ENCODE results near the gene NAA15.

Gene NAA15

DNA sequence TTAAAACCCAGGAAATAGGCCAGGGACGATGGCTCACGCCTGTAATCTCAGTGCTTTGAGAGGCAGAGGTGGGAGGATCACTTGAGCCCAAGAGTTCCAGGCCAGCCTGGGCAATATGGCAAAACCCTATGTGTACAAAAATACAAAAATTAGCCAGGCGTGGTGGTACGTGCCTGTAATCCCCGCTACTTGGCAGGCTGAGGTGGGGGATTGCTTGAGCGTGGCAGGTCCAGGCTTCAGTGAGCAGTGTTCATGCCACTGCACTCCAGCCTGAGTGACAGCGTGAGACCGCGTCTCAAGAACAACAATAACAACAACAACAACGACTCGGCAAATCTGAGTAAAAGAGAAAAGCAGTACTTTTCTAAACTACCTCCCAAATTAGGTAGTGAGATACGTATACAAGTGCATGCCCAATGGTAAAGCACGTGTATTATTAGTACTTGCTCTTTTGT is 13.9 kb downstream of the NAA15 start:
- H3K4me2 ChIP-seq (ENCODE audit: low read length) = peak overlapping the region; percentile 46; the same call in 1 of the 2 replicates

DNA sequence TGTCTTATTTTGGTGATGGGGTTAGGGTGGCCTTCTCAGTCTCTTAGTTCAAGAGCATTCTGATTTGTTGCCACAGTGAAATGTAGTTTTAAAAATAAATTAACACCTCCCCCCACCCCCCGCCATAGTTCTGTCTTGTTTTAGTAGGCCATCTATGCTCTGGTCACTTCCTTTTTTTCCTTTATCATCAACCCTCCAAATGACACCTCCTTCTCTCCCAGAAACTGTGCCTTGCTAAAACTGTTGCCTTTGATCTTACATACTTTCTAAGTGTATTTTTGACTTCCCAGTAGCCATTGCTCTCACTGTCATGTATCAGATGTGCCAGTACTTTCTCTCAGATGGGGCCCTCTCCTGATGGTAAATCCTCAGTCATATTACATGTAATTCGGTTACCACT is 15.4 kb downstream of the NAA15 start:
- Histone ChIP-seq H3K79me2 (ENCODE audit: insufficient read depth, low read length) (peaks cover 100% of the 10 kb centered on the region), H3K27ac (ENCODE audit: low read depth, low read length, poor library complexity, severe bottlenecking) (no peak overlapping the region), H3K9ac (ENCODE audit: low read length) (no peak overlapping the region), H3K4me2 (ENCODE audit: low read length) (no peak overlapping the region), H3F3A (ENCODE audit: insufficient read depth, low read length) (peaks cover 11% of the 10 kb centered on the region), H3K9me2 (ENCODE audit: low read depth, low read length) (no peaks in the 10 kb centered on the region), H3K36me3 (ENCODE audit: insufficient read depth, low read length) (peaks cover 66% of the 10 kb centered on the region), H4K20me1 (ENCODE audit: insufficient read depth, low read length) (no peaks in the 10 kb centered on the region), H3K9me3 (ENCODE audit: low read length) (peaks cover 11% of the 10 kb centered on the region), H3K27me3 (ENCODE audit: insufficient read depth, low read length) (no peaks in the 10 kb centered on the region), H3K4me1 (ENCODE audit: insufficient read depth, low read length, severe bottlenecking) (peaks cover 45% of the 10 kb centered on the region), H2AFZ (ENCODE audit: low read length) (no peak overlapping the region), H3K4me3 (ENCODE audit: low read depth, low read length, poor library complexity, severe bottlenecking) (no peak overlapping the region)
- TF ChIP-seq, protein P1, sequence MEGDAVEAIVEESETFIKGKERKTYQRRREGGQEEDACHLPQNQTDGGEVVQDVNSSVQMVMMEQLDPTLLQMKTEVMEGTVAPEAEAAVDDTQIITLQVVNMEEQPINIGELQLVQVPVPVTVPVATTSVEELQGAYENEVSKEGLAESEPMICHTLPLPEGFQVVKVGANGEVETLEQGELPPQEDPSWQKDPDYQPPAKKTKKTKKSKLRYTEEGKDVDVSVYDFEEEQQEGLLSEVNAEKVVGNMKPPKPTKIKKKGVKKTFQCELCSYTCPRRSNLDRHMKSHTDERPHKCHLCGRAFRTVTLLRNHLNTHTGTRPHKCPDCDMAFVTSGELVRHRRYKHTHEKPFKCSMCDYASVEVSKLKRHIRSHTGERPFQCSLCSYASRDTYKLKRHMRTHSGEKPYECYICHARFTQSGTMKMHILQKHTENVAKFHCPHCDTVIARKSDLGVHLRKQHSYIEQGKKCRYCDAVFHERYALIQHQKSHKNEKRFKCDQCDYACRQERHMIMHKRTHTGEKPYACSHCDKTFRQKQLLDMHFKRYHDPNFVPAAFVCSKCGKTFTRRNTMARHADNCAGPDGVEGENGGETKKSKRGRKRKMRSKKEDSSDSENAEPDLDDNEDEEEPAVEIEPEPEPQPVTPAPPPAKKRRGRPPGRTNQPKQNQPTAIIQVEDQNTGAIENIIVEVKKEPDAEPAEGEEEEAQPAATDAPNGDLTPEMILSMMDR (IDR thresholded peaks at IDR 0.05; ENCODE audit: low read length) = no peak

More for the DNA sequence above, 13.9 kb downstream of the NAA15 start:
- TF ChIP-seq EZH2 (IDR thresholded peaks at IDR 0.05; ENCODE audit: borderline replicate concordance, low read length) = no peak
- TF ChIP-seq, protein P1 (IDR thresholded peaks at IDR 0.05; ENCODE audit: low read length) = no peak
- peaks cover 15% of the 10 kb centered on the region for H3F3A ChIP-seq (ENCODE audit: insufficient read depth, low read length)
- H3K9me2 ChIP-seq (ENCODE audit: low read depth, low read length) = no peaks in the 10 kb centered on the region
- H3K36me3 ChIP-seq (ENCODE audit: insufficient read depth, low read length) = peaks cover 57% of the 10 kb centered on the region
- H3K4me1 ChIP-seq (ENCODE audit: insufficient read depth, low read length, severe bottlenecking) = peaks cover 58% of the 10 kb centered on the region
- peak overlapping the region; percentile 32 for H3K4me3 ChIP-seq (ENCODE audit: low read depth, low read length, poor library complexity, severe bottlenecking)
- no peak overlapping the region for H2AFZ ChIP-seq (ENCODE audit: low read length)
- peaks cover 100% of the 10 kb centered on the region for H3K79me2 ChIP-seq (ENCODE audit: insufficient read depth, low read length)
- peaks cover 11% of the 10 kb centered on the region for H3K9me3 ChIP-seq (ENCODE audit: low read length)
- no peak overlapping the region; the same call in 1 of the 2 replicates for H3K9ac ChIP-seq (ENCODE audit: low read length)
- H3K27ac ChIP-seq (ENCODE audit: low read depth, low read length, poor library complexity, severe bottlenecking) = peak overlapping the region; percentile 89
- H3K27me3 ChIP-seq (ENCODE audit: insufficient read depth, low read length) = no peaks in the 10 kb centered on the region
- no peaks in the 10 kb centered on the region for H4K20me1 ChIP-seq (ENCODE audit: insufficient read depth, low read length)

DNA sequence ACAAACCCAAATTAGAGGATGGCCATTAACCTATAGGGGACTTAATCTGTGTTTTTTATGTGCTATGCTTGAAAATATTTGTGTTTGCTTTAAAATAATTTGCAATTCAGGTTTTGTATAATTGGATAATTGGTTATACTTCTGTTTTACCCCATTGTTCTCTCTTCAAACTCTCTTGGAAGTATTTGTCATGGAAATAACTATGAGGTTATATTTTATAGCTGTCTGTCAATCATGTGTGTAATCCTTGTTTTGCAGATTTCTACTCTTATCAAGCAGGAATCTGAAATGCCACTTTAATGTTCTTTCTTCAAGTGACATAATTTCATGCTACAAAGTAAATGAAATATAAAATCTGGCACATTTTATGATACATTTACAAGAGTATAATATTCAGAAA is 16.3 kb downstream of the NAA15 start:
- Histone ChIP-seq H3K4me3 (ENCODE audit: low read depth, low read length, poor library complexity, severe bottlenecking) (no peak overlapping the region), H3K9ac (ENCODE audit: low read length) (no peak overlapping the region), H3K27ac (ENCODE audit: low read depth, low read length, poor library complexity, severe bottlenecking) (no peak overlapping the region), H3K79me2 (ENCODE audit: insufficient read depth, low read length) (peaks cover 100% of the 10 kb centered on the region), H2AFZ (ENCODE audit: low read length) (no peak overlapping the region), H3K9me2 (ENCODE audit: low read depth, low read length) (no peaks in the 10 kb centered on the region), H3K27me3 (ENCODE audit: insufficient read depth, low read length) (no peaks in the 10 kb centered on the region), H4K20me1 (ENCODE audit: insufficient read depth, low read length) (no peaks in the 10 kb centered on the region), H3K9me3 (ENCODE audit: low read length) (peaks cover 11% of the 10 kb centered on the region), H3K4me1 (ENCODE audit: insufficient read depth, low read length, severe bottlenecking) (peaks cover 36% of the 10 kb centered on the region), H3K36me3 (ENCODE audit: insufficient read depth, low read length) (peaks cover 65% of the 10 kb centered on the region), H3F3A (ENCODE audit: insufficient read depth, low read length) (0 out of 2 replicates have a peak, but pooled peaks cover 3% of the 10 kb centered on the region), H3K4me2 (ENCODE audit: low read length) (no peak overlapping the region)
- TF ChIP-seq, protein P1 (IDR thresholded peaks at IDR 0.05; ENCODE audit: low read length) = no peak
- no peak for TF ChIP-seq EZH2 (IDR thresholded peaks at IDR 0.05; ENCODE audit: borderline replicate concordance, low read length)

All from OCI-LY1 (cell line).